ENCODE measurements around the gene KRT7. TPM values are rescaled to one million over a fixed set of nuclear protein-coding genes. Genes with fewer than 3 reads are reported as not detected.

Gene KRT7
- total RNA-seq, 1 donor from 2014 or later = not detected

GRCh38 chr12:52261208-52261484, 28.1 kb downstream of the KRT7 start:
- TF ChIP-seq CTCF (IDR thresholded peaks at IDR 0.05; ENCODE audit: unreplicated experiment) = no peak
- Mint-ChIP-seq H3K4me3 (ENCODE audit: unreplicated experiment) (no peak overlapping the region), H3K27me3 (ENCODE audit: unreplicated experiment) (peaks cover 10% of the 10 kb centered on the region), H3K9me3 (ENCODE audit: unreplicated experiment) (no peaks in the 10 kb centered on the region), H3K27ac (ENCODE audit: unreplicated experiment) (no peak overlapping the region), H3K36me3 (ENCODE audit: low read depth, unreplicated experiment) (no peaks in the 10 kb centered on the region), H3K4me1 (ENCODE audit: unreplicated experiment) (peaks cover 10% of the 10 kb centered on the region)
- DNase-seq (ENCODE audit: low spot score) = no peak

GRCh38 chr12:52262286-52262685, 29.2 kb downstream of the KRT7 start:
- Mint-ChIP-seq H3K27me3 (ENCODE audit: unreplicated experiment) (peaks cover 7% of the 10 kb centered on the region), H3K4me3 (ENCODE audit: unreplicated experiment) (no peak overlapping the region), H3K9me3 (ENCODE audit: unreplicated experiment) (no peaks in the 10 kb centered on the region), H3K27ac (ENCODE audit: unreplicated experiment) (no peak overlapping the region), H3K36me3 (ENCODE audit: low read depth, unreplicated experiment) (no peaks in the 10 kb centered on the region), H3K4me1 (ENCODE audit: unreplicated experiment) (no peaks in the 10 kb centered on the region)
- no peak for DNase-seq (ENCODE audit: low spot score)
- no peak for TF ChIP-seq CTCF (IDR thresholded peaks at IDR 0.05; ENCODE audit: unreplicated experiment)

- H3K9me3 Mint-ChIP-seq (ENCODE audit: unreplicated experiment) = no peaks in the 10 kb centered on the region
- no peak for TF ChIP-seq CTCF (IDR thresholded peaks at IDR 0.05; ENCODE audit: unreplicated experiment)
- no peak overlapping the region for H3K4me3 Mint-ChIP-seq (ENCODE audit: unreplicated experiment)
- H3K36me3 Mint-ChIP-seq (ENCODE audit: low read depth, unreplicated experiment) = no peaks in the 10 kb centered on the region
- no peaks in the 10 kb centered on the region for H3K4me1 Mint-ChIP-seq (ENCODE audit: unreplicated experiment)
- H3K27ac Mint-ChIP-seq (ENCODE audit: unreplicated experiment) = no peak overlapping the region
- peaks cover 6% of the 10 kb centered on the region for H3K27me3 Mint-ChIP-seq (ENCODE audit: unreplicated experiment)
- no peak for DNase-seq (ENCODE audit: low spot score)
Observed at GRCh38 chr12:52263761-52264434, 30.9 kb downstream of the KRT7 start.

GRCh38 chr12:52264435-52264825, 31.4 kb downstream of the KRT7 start:
- Mint-ChIP-seq H3K27me3 (ENCODE audit: unreplicated experiment) (peaks cover 3% of the 10 kb centered on the region), H3K36me3 (ENCODE audit: low read depth, unreplicated experiment) (no peaks in the 10 kb centered on the region), H3K4me1 (ENCODE audit: unreplicated experiment) (no peaks in the 10 kb centered on the region), H3K27ac (ENCODE audit: unreplicated experiment) (no peak overlapping the region), H3K9me3 (ENCODE audit: unreplicated experiment) (no peaks in the 10 kb centered on the region), H3K4me3 (ENCODE audit: unreplicated experiment) (no peak overlapping the region)
- DNase-seq (ENCODE audit: low spot score) = no peak
- TF ChIP-seq CTCF (IDR thresholded peaks at IDR 0.05; ENCODE audit: unreplicated experiment) = no peak

- H3K9me3 Mint-ChIP-seq (ENCODE audit: unreplicated experiment) = no peaks in the 10 kb centered on the region
- no peak for TF ChIP-seq CTCF (IDR thresholded peaks at IDR 0.05; ENCODE audit: unreplicated experiment)
- no peak overlapping the region for H3K27ac Mint-ChIP-seq (ENCODE audit: unreplicated experiment)
- no peak for DNase-seq (ENCODE audit: low spot score)
- no peaks in the 10 kb centered on the region for H3K36me3 Mint-ChIP-seq (ENCODE audit: low read depth, unreplicated experiment)
- H3K4me3 Mint-ChIP-seq (ENCODE audit: unreplicated experiment) = no peak overlapping the region
- no peaks in the 10 kb centered on the region for H3K4me1 Mint-ChIP-seq (ENCODE audit: unreplicated experiment)
- peaks cover 3% of the 10 kb centered on the region for H3K27me3 Mint-ChIP-seq (ENCODE audit: unreplicated experiment)
Observed at GRCh38 chr12:52266514-52266913, 33.5 kb downstream of the KRT7 start.

Measured in endothelial cell (in vitro differentiated cells).